HG03280 (cell line): ENCODE results near the gene SLC39A9.
"Not testable (repeated sequence)": the region's sequence is repeated elsewhere in the genome, so short reads cannot be mapped to it uniquely, and the experiment has no call there.

Source experiments
- ATAC-seq: cut with Tn5 transposase; IDR thresholded peaks from one replicate; pipeline ENCODE4 v1.9.1; 2021; ENCODE audit warnings: mild to moderate bottlenecking, moderate library complexity; ENCODE audit not compliant: unreplicated experiment

SLC39A9 gene

DNA sequence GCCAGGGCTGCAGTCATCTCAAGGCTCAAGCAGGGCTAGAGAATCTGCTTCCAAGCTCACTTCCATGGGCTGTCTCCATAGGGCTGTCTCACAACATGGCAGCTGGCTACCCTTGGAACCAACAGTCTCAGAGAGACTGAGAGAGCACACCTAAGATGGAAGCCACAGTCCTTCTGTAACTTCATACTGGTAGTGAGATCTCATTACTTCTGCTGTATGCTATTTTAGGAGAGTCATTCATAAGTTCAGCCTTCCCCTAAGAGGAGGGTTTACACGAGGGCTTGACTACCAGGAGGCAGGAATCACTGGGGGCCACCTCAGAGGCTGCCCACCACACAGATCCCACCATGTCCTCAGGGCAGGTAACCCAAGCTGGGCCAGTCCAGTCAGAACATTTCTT, 30.1 kb upstream of the SLC39A9 start:
- ATAC-seq, result no peak

DNA sequence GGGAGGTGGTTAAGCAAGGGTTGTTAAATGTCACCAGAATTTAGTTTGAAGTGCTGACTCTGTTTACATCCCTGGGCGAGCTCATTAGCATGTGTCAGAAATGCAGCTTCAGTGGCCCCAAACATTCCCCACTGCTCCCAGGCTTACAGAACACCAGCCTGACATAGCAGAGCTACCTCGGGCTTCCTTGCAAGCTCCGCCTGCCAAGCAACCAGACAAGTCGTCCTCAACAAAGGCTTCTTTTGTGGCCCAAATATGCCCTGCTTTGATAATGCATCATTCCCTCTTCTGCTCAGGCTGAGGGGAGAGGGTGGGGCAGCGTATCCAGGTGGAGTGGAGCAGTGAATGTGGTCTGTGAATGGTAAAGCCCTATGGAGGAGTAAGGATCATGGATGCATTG, 28.4 kb upstream of the SLC39A9 start:
- ATAC-seq, result no peak

DNA sequence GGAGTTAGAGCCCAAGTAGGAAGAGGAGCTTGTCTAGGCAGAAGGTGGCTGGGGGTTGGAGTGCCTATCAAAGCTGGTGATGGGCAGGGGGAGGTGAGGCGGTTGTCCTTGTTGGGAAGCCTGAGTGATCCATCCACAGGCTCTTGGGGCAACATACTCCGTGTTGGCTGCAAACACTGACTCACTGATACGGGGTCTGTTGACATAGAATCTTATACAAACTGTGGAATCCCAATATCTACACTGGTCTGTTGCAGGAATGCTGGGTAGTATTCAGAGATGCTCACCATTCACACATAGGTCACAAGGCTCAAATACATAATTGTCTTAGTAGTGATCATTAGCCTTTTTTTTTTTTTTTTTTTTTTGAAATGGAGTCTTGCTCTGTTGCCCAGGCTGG, 26.3 kb upstream of the SLC39A9 start:
- no peak for ATAC-seq

DNA sequence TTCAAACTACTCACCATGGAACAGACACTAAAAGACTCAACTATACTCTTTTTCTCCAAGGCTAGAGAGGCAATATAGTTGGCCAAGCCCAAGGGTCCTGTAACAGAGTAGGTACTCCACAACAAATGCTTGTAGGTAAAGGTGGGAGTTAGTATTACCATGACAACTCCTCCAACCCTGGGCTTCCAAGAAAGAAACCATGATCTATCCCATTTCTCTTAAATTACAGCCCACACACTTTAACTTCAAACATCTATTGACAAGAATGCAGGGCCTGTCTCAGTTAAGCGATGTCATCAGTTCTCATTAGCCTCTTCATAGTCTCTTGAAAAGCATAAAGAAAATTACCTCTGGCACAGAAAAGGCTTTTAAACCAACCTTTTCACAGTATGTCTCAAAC, 25.4 kb upstream of the SLC39A9 start:
- no peak for ATAC-seq

DNA sequence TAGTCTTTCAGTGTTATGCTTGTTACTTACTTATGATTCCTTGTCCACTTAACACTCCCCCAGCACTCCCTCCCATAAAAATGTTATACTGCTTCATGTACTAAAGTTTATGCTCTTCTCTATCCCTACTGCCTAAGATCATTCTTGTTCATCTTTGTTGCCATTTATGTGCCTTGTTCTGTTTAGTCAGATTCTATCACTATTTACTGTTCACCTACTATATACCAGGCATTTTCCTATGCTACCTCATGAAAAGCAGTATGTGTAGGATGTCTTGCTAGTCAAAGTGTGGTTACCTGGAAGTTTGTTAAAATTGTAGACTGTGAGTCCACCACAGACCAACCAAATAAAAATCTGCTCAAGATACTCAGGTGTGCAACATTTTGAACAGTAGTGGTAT, 24.3 kb upstream of the SLC39A9 start:
- no peak for ATAC-seq

DNA sequence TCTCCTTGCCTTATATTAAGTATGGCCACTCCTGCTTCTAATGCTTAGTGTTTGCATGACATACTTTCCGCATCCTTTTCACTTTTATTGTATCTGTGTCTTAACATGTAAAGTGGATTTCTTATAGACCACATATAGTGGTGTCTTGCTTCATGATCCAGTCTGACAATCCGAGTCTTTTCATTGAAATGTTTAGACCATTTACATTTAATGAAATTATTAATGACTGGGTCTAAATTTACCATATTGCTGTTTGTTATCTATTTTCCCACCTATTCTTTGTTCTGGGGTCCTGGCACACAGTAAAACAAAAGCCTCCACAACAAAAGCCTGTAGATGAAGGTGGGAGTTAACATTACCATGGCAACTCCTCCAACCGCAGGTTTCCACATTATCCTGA, 23.3 kb upstream of the SLC39A9 start:
- no peak for ATAC-seq

DNA sequence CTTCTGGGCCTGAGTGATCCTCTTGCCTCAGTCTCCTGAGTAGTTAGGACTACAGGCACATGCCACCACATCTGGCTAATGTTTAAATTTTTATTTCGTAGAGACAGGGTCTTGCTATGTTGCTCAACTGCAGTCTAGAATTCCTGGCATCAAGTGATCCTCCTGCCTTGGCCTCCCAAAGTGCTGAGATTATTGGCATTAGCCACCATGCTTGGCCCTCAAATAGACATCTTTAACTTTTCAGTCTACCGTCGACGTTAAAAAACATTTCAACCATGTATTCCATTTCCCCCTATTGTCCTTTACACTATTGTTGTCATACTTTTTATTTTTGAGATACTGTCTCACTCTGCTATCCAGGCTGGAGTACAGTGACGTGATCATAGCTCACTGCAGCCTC, 22.8 kb upstream of the SLC39A9 start:
- no peak for ATAC-seq

DNA sequence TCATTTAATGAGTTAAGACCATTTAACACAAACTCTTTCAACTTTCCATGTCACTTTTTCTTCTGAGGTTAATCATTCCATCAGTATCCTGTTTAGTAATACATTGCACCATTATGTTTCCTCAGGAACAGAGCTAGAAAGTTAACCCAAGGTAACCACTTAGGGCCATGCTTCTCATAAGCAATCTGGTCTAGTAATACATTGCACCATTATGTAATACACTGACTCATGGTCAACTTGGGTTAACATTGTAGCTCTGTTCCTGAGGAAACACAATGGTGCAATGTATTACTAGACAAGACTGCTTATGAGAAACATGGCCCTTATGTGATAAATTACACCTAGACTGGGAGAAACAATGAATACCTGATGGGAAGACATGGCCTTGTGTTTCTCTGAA, 22.1 kb upstream of the SLC39A9 start:
- ATAC-seq, result no peak

DNA sequence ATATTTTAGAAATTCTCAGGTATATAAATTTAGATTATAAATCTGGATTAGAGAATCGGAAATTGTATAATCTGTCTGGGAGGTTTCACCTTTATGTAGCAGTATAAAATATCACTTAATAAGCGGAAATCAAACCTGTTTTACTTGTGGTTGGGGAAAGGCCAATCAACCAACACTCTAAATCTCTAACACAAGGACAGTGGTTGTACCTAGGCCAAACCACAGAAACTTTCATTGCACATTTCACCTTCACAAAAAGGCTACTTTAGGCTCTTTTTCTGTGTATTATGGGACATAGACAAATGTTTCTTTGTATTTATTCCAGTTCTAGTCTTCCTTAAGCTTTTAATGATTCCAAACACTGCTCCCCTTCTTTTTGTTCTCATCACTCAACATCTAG, 20.2 kb upstream of the SLC39A9 start:
- no peak for ATAC-seq

DNA sequence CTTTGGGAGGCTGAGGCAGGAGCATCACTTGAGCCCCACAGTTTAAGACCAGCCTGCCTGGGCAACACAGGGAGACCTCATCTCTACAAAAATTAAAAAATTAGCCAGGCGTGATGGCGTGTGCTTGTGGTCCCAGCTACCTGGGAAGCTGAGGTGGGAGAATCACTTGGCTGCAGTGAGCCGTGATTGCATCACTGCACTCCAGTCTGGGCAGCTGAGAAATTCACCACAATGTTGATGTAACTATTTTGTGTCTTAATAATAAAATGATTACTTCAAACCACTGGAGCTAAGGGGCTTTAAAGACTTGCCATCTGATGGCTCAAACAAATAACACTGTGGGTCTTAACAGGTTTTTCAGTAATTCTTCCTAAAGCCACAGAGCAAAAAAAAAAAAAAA, 11.2 kb upstream of the SLC39A9 start:
- ATAC-seq, result no peak

DNA sequence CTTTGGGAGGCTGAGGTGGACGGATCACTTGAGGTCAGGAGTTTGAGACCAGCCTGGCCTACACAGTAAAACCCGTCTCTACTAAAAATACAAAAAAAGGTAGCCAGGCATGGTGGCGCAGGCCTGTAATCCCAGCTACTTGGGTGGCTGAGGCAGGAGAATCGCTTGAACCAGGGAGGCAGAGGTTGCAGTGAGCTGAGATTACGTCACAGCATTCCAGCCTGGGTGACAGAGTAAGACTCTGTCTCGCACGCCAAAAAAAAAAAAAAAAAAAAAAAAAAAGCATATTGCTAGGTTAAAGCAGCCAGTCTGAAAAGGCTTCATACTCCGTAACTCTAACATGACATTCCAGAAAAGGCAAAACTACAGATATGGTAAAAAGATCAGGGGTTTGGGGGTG, 7.1 kb upstream of the SLC39A9 start:
- not testable (repeated sequence) for ATAC-seq

DNA sequence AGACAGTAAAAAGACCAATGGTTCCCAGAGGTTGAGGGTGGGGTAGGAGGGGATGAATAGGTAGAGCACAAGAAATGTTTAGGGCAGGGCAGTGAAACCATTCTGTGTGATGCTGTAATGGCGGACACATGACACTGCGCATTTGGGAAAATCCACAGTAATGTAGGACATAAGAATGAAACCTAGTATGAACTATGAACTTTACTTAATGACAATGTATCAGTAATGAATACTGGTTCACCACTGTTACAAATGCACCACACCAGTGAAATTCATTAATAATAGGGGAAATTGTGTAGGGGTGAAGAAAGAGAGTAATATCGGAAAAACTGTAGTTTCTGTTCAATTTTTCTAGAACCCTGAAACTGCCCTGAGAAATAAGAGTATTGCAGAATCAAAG, 6.0 kb upstream of the SLC39A9 start:
- no peak for ATAC-seq

DNA sequence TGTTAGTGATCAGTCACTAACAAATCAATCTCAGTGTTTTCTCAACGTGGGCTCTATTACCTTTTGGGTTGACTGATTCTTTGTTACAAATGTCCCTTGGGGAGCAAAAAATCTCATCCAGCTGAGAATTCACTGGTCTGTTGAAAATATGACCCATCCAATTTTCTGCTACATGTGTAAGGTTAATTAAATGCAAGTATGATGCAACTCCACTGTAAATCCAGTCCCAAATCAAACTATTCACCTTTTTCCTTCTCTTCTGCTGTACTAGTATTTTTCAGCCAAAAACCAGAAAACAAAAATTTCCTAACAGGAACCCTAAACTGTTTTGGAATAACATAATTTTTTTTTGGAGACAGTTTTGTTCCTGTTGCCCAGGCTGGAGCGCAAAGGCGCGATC, 2.6 kb upstream of the SLC39A9 start:
- ATAC-seq, result no peak

DNA sequence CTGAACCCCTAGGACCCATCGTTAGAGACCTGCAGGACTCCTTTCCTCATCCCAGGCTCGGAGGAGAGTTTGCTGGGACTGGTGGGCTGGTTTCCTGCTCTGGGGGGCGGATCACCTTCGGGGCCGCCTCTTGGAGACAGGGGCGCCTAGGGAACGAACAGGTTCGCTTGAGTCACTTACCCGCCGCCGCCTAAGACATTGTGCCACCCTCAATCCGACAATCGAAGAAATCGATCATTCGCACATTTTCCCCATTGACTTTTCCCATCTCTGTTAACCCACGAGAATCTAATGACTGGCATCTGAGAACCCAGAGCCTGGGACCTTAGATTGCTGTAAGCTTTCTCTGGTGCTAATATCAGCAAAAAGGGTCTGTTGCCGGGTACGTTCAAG, 322 bp downstream of the SLC39A9 start:
- ATAC-seq, result no peak

DNA sequence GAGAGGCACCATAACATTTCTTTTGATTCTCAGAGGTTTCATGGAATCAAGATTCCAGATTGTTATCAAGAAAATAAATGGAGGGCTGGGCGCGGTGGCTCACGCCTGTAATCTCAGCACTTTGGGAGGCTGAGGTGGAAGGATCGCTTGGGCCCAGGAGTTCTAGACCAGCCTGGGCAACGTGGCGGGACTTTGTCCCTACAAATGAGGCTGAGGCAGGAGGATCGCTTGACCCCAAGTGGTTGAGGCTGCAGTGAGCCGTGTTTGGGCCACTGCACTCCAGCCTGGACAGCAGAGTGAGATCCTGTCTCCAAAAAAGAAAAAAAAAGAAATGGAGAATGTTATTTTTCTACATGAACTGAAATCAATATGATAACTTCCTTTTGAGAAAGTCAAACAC, 1.3 kb downstream of the SLC39A9 start:
- no peak for ATAC-seq

DNA sequence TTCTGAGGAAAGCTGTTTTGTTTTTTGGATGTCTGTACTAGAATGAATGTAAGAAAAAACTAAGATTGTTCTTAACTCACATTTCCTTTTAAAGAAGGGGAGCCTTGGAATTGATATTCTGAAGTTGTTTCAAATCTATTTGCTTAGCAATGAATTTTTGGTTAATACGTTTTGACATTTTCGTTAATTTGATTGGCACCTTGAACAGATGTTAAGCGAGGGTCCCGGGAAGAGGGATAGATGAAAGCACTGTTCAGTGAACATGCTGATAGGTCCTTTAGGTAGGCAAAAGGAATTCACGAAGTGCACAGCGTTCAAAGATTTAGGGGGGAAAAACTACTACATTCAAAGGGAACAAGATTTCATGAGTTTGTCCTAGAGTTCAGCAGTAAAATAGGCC, 1.7 kb downstream of the SLC39A9 start:
- no peak for ATAC-seq

DNA sequence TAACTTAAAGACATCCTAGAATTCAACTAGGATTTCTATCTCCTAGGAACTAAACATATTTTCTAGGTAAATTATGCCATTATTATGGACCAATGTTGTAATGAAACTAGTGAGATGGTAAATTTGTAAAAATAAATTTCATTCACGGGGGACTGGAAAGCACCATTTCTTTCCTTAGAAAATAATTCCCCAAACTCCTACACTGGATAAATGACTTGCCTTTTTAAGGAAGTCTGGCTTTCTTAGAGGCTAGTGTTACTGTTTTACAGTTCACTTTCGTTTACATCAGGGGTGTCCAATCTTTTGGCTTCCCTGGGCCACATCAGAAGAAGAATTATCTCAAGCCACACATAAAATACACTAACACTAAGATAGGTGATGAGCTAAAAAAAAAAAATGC, 3.3 kb downstream of the SLC39A9 start:
- no peak for ATAC-seq

DNA sequence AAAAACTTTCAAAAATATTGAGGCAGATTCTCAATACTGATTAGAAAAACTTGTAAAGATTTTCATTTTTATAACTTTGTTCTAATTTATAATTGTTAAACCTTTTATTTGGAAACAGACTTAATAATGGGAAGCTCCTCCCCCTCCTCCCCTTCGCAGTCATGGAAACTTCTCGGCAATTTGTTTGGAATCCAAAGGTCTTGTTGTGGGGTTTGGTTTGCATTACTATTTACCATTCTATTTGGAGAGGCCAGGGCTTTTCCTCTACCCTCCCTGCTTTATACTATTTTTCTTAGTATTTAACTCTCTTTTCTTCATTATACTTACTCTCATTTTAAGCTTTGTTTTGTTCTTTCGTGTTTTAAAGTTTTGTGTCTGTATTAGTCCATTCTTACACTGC, 6.0 kb downstream of the SLC39A9 start:
- ATAC-seq, result no peak

DNA sequence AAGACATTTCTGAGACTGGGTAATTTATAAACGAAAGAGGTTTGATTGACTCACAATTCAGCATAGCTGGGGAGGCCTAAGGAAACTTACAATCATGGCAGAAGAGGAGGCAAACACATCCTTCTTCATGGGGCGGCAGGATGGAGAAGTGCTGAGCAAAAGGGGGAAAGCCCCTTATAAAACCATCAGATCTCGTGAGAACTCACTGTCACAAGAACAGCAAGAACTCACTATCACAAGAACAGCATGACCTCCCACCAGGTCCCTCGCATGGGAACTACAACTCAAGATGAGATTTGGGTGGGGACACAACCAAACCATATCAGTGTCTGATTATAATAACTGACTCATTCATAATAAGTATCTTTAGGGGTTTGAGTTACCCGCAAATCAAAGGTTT, 6.4 kb downstream of the SLC39A9 start:
- no peak for ATAC-seq

DNA sequence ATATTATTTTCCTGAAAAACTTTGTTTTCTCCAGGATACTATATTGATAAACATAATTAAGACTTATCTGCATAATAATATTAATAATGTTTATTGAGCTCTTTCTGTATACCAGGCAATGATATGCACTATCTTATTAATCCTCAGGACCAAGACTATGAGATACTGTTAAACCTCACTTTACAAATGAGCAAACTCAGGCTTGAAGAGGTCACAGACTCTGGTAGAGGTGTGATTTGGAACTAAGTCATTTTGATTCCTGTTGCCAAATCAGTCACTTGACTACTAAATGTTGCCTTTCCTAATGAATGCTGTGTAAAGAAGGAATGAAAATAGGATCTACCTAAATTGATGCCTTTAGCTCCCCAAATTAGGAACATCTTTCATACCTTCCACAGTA, 7.3 kb downstream of the SLC39A9 start:
- no peak for ATAC-seq

DNA sequence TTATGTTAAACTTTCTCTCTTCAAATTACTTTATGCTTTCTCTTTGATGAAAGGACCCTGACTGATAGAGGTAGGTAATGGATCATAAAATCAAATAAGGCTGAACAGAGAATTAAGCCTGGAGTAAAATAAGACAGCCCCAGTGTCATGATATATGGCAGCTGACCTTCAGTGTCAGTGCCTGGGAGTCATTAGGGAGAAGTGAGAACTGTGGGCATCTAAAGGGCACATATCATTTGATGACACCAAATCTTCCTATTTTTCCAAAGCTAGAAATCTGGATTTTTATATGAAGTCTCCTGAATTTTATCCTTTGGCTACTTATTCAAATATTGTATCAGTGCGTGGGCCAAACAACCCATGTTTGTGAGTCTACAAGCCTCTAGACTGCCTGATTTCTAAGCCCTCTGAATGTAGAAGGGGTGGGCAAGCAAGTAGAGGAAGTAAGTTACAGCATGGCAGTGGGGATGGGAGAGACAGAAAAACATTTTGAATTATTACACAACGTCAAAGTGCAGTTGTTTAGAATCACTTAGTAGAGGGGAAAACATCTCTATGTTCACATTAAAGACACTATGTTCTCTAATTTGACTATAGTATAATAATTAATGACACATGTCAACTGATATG, 10.0 kb downstream of the SLC39A9 start:
- ATAC-seq, result no peak

DNA sequence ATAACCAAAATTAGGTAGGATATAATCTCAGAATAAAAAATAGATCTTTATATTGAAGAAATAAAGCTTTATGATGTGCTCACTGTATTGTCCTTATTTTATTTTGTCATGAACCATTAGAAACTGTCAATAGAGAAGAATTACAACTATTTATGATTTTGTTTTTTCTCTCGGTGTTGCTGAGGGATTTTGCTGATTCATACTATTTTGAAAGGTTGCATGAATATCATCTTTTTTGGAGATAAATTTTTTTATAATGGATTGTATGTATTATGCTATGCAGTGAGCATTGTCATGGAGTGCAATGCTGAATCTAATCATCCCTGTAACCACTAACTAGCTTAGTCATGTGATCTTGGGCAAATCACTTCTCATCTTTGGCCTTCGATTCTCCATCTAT, 15.0 kb downstream of the SLC39A9 start:
- no peak for ATAC-seq

DNA sequence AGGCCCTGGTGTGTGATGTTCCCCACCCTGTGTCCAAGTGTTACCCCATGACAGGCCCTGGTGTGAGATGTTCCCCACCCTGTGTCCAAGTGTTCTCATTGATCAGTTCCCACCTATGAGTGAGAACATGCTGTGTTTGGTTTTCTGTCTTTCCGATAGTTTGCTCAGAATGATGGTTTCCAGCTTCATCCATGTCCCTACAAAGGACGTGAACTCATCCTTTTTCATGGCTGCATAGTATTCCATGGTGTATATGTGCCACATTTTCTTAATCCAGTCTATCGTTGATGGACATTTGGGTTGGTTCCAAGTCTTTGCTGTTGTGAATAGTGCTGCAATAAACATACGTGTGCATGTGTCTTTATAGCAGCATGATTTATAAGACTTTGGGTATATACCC, 17.6 kb downstream of the SLC39A9 start:
- ATAC-seq, result not testable (repeated sequence)

DNA sequence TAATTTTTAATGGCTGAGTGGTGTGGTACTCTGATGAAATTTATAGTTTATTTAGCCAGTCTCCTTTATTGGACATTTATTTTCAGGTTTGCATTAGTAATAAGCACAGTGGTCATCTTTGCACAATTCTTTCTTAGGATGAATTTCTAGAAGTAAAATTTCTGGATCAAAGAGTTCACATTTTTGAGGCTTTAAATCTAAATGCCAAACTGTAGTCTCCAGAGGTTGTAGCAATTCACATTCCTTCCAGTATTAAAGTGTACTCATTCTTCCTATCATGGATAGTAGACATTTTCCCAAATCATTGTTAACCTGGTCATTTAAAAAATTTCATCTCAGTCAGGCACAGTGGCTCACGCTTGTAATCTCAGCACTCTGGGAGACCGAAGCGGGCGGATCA, 24.8 kb downstream of the SLC39A9 start:
- ATAC-seq, result no peak
